IMR-90 (cell line): Measurements from ENCODE around the gene MCTP2.

Experiments
- BHLHE40 ChIP-seq: fragments of 150-350 bp; IDR thresholded peaks from 2 replicates; pipeline ENCODE4 v1.6.1; 2016; ENCODE audit warnings: mild to moderate bottlenecking, low read depth, low read length
- FOS ChIP-seq: fragments of 150-350 bp; IDR thresholded peaks from 2 replicates; pipeline ENCODE4 v1.6.1; 2016; ENCODE audit warnings: low read depth, low read length
- MAFK ChIP-seq: IDR thresholded peaks from 2 replicates; pipeline ENCODE4 v1.6.1; 2012; ENCODE audit warnings: low read depth, low read length, improper control_type of control experiment
- MXI1 ChIP-seq: IDR thresholded peaks from 2 replicates; pipeline ENCODE4 v1.6.1; 2012; ENCODE audit warnings: low read depth, mild to moderate bottlenecking, low read length, moderate library complexity, borderline replicate concordance
- POLR2A ChIP-seq: IDR thresholded peaks from 2 replicates; pipeline ENCODE4 v1.6.1; 2012; ENCODE audit warnings: mild to moderate bottlenecking, low read depth, low read length
- RAD21 ChIP-seq: IDR thresholded peaks from 2 replicates; pipeline ENCODE4 v1.6.1; 2012; ENCODE audit warnings: low read length, improper control_type of control experiment
- RCOR1 ChIP-seq: IDR thresholded peaks from 2 replicates; pipeline ENCODE4 v1.6.1; 2012; ENCODE audit warnings: mild to moderate bottlenecking, low read length, improper control_type of control experiment; ENCODE audit not compliant: insufficient replicate concordance
- RFX5 ChIP-seq: IDR thresholded peaks from 2 replicates; pipeline ENCODE4 v1.8.0; 2012; ENCODE audit warnings: low read depth, mild to moderate bottlenecking, low read length, moderate library complexity
- SMC3 ChIP-seq: fragments of 150-350 bp; IDR thresholded peaks from 2 replicates; pipeline ENCODE4 v1.6.1; 2016; ENCODE audit warnings: low read depth, mild to moderate bottlenecking, antibody characterized with exemption, low read length, moderate library complexity
- TF ChIP-seq, protein P1 (sequence below): conservative IDR thresholded peaks from 2 replicates; pipeline ENCODE4 v1.5.1; 2012; ENCODE audit warnings: mild to moderate bottlenecking, low read depth, low read length, improper control_type of control experiment
- TF ChIP-seq, protein P2 (sequence below): fragments of 150-350 bp; IDR thresholded peaks from 2 replicates; pipeline ENCODE4 v1.6.1; 2017; ENCODE audit warnings: mild to moderate bottlenecking, antibody characterized with exemption, low read length, low read depth
- TF ChIP-seq, protein P3 (sequence below): fragments of 150-350 bp; IDR thresholded peaks from 2 replicates; pipeline ENCODE4 v1.6.1; 2016; ENCODE audit warnings: low read depth, mild to moderate bottlenecking, low read length, moderate library complexity, borderline replicate concordance

- TF ChIP-seq RAD21 (no peak), MAFK (no peak), FOS (no peak), SMC3 (no peak), MXI1 (no peak), POLR2A (no peak), RCOR1 (no peak), BHLHE40 (no peak), RFX5 (no peak)
- TF ChIP-seq, protein P1, sequence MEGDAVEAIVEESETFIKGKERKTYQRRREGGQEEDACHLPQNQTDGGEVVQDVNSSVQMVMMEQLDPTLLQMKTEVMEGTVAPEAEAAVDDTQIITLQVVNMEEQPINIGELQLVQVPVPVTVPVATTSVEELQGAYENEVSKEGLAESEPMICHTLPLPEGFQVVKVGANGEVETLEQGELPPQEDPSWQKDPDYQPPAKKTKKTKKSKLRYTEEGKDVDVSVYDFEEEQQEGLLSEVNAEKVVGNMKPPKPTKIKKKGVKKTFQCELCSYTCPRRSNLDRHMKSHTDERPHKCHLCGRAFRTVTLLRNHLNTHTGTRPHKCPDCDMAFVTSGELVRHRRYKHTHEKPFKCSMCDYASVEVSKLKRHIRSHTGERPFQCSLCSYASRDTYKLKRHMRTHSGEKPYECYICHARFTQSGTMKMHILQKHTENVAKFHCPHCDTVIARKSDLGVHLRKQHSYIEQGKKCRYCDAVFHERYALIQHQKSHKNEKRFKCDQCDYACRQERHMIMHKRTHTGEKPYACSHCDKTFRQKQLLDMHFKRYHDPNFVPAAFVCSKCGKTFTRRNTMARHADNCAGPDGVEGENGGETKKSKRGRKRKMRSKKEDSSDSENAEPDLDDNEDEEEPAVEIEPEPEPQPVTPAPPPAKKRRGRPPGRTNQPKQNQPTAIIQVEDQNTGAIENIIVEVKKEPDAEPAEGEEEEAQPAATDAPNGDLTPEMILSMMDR = no peak
- TF ChIP-seq, protein P2, sequence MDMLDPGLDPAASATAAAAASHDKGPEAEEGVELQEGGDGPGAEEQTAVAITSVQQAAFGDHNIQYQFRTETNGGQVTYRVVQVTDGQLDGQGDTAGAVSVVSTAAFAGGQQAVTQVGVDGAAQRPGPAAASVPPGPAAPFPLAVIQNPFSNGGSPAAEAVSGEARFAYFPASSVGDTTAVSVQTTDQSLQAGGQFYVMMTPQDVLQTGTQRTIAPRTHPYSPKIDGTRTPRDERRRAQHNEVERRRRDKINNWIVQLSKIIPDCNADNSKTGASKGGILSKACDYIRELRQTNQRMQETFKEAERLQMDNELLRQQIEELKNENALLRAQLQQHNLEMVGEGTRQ = no peak
- TF ChIP-seq, protein P3, sequence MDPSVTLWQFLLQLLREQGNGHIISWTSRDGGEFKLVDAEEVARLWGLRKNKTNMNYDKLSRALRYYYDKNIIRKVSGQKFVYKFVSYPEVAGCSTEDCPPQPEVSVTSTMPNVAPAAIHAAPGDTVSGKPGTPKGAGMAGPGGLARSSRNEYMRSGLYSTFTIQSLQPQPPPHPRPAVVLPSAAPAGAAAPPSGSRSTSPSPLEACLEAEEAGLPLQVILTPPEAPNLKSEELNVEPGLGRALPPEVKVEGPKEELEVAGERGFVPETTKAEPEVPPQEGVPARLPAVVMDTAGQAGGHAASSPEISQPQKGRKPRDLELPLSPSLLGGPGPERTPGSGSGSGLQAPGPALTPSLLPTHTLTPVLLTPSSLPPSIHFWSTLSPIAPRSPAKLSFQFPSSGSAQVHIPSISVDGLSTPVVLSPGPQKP = no peak
These were observed 148.6 kb downstream of the MCTP2 start for GRCh38 chr15:94379986-94380385.
